ENCODE results near the gene FGFR2.

GRCh38 chr10:121461307-121461706 is 136.9 kb downstream of the FGFR2 start:
- TF ChIP-seq CTCF (IDR thresholded peaks at IDR 0.05), result no peak
- TF ChIP-seq POLR2AphosphoS5 (IDR thresholded peaks at IDR 0.05), result no peak
- TF ChIP-seq POLR2A (IDR thresholded peaks at IDR 0.05), result no peak

Data from breast epithelium (tissue), 3 donors.